B cell (primary cell): ENCODE results near the gene HTR3A. TPM values are rescaled to one million over a fixed set of nuclear protein-coding genes. Genes with fewer than 3 reads are reported as not detected.

Experiments
- ATAC-seq: fragments of 200-7000 bp; cut with Tn5 transposase; one replicate; pipeline ENCODE4 v1.10.0; 2021; ENCODE audit warnings: low read depth, mild to moderate bottlenecking, moderate number of reproducible peaks, moderate library complexity
- CTCF ChIA-PET: fragments of 350-600 bp; sonication (Branson Sonifier 250); formaldehyde crosslinking; loops from one replicate; lab custom pipeline; 2021; ENCODE audit warnings: antibody characterized with exemption, inconsistent platforms; lab: Charles Lee
- POLR2A ChIA-PET: fragments of 350-600 bp; sonication (Branson Sonifier 250); formaldehyde crosslinking; loops from one replicate; lab custom pipeline; 2021; ENCODE audit warnings: antibody characterized with exemption; lab: Charles Lee
- DNase-seq: peaks from one replicate; pipeline ENCODE4 v3.0.0; 2013
- H2AFZ ChIP-seq: 2 replicates; pipeline ENCODE4 v1.6.1; 2012; ENCODE audit warnings: mild to moderate bottlenecking, low read depth, low read length; ENCODE audit not compliant: insufficient read depth, poor library complexity, severe bottlenecking
- H3K27ac ChIP-seq, 2 donors: 1 replicate in 1 of 2; 2 replicates in 1 of 2; pipeline ENCODE4 v1.5.1; 2012 to 2013; ENCODE audit warnings: low read length in 2 of 2, mild to moderate bottlenecking in 2 of 2, moderate library complexity in 1 of 2
- H3K27me3 ChIP-seq, 4 experiments: fragments of 200-600 bp in 1 of 4; sonication (generic) in 1 of 4; replicated peaks in 1 of 4; 1 replicate in 2 of 4; 2 replicates in 2 of 4; pipeline versions ENCODE4 v1.6.1 to v1.7.0; 2013 to 2016; ENCODE audit warnings: low read length in 3 of 4, mild to moderate bottlenecking in 2 of 4, mixed read lengths in 1 of 4, moderate library complexity in 1 of 4; ENCODE audit not compliant: insufficient read depth in 4 of 4, control insufficient read depth in 3 of 4; ENCODE audit errors: control extremely low read depth in 1 of 4
- H3K36me3 ChIP-seq, 2 experiments: replicated peaks in 1 of 2; 1 replicate in 1 of 2; 2 replicates in 1 of 2; pipeline versions ENCODE4 v1.6.1 to v1.7.1; 2013; ENCODE audit warnings: low read length in 1 of 2; ENCODE audit not compliant: insufficient read depth in 2 of 2, control insufficient read depth in 1 of 2; ENCODE audit errors: control extremely low read depth in 1 of 2, extremely low read depth in 1 of 2
- H3K4me1 ChIP-seq, 2 donors: fragments of 200-600 bp in 1 of 2; sonication (generic) in 1 of 2; 1 replicate in 1 of 2; 2 replicates in 1 of 2; pipeline versions ENCODE4 v1.5.1 to v1.6.1; 2013 to 2017; ENCODE audit warnings: low read length in 2 of 2; ENCODE audit not compliant: control insufficient read depth in 2 of 2, insufficient read depth in 2 of 2
- H3K4me2 ChIP-seq: replicated peaks from 2 replicates; pipeline ENCODE3; 2012; ENCODE audit warnings: mild to moderate bottlenecking, low read depth, low read length; ENCODE audit not compliant: poor library complexity, severe bottlenecking
- H3K4me3 ChIP-seq, 5 experiments: fragments of 200-600 bp in 1 of 5; sonication (generic) in 1 of 5; 1 replicate in 3 of 5; 2 replicates in 2 of 5; pipeline versions ENCODE4 v1.5.1 to v1.7.0; 2011 to 2016; ENCODE audit warnings: low read length in 4 of 5, mild to moderate bottlenecking in 4 of 5, low read depth in 2 of 5, control low read depth in 1 of 5, moderate library complexity in 1 of 5; ENCODE audit not compliant: insufficient read depth in 1 of 5; ENCODE audit errors: control extremely low read depth in 1 of 5, extremely low read depth in 1 of 5
- H3K79me2 ChIP-seq: fragments of 200-600 bp; sonication (generic); one replicate; pipeline ENCODE4 v1.6.0; 2016; ENCODE audit warnings: low read length; ENCODE audit not compliant: control insufficient read depth, insufficient read depth
- H3K9ac ChIP-seq: fragments of 200-600 bp; sonication (generic); 2 replicates; pipeline ENCODE4 v1.6.1; 2017; ENCODE audit warnings: mild to moderate bottlenecking, low read length, moderate library complexity
- H3K9me3 ChIP-seq, 3 donors: one replicate each; pipeline versions ENCODE4 v1.6.1 to v1.7.1; 2013; ENCODE audit warnings: low read length in 2 of 3; ENCODE audit not compliant: control insufficient read depth in 2 of 3, insufficient read depth in 1 of 3; ENCODE audit errors: control extremely low read depth in 1 of 3
- H4K20me1 ChIP-seq: 2 replicates; pipeline ENCODE4 v1.6.0; 2012; ENCODE audit warnings: mild to moderate bottlenecking, low read length; ENCODE audit not compliant: insufficient read depth, control insufficient read depth, poor library complexity, severe bottlenecking
- H3K27ac Mint-ChIP-seq: one replicate; pipeline ENCODE4 v1.8.0; 2021; ENCODE audit warnings: mixed read lengths
- H3K27me3 Mint-ChIP-seq: one replicate; pipeline ENCODE4 v1.8.0; 2021; ENCODE audit warnings: mixed read lengths
- H3K4me1 Mint-ChIP-seq: one replicate; pipeline ENCODE4 v1.8.0; 2021; ENCODE audit warnings: mixed read lengths
- H3K4me3 Mint-ChIP-seq: one replicate; pipeline ENCODE4 v1.8.0; 2021; ENCODE audit warnings: mixed read lengths
- H3K9me3 Mint-ChIP-seq: one replicate; pipeline ENCODE4 v1.8.0; 2022; ENCODE audit warnings: mixed read lengths; ENCODE audit not compliant: insufficient read depth
- EZH2 ChIP-seq: IDR thresholded peaks from 2 replicates; pipeline ENCODE4 v1.6.1; 2012; ENCODE audit warnings: borderline replicate concordance, low read depth, mild to moderate bottlenecking, moderate library complexity, low read length; ENCODE audit not compliant: insufficient read depth, poor library complexity, severe bottlenecking
- WGBS: methylation state at CpG from one replicate; pipeline ENCODE4 v1.1.5; 2013; ENCODE audit warnings: missing lambda C conversion rate; ENCODE audit not compliant: insufficient coverage; 5-methylcytosine and 5-hydroxymethylcytosine counted together
- intact Hi-C: fragments of 100-400 bp; cut with micrococcal nuclease; formaldehyde crosslinking; loops from one replicate; pipeline ENCODE4 v1.10.0; 2022
- polyA plus RNA-seq: library from polyadenylated mRNA; depleted of rRNA; stranded (reverse); fragments of >200 nt; gene quantifications from 2 replicates; pipeline ENCODE4 v1.2.3, GENCODE V29; 2012
- total RNA-seq, 2 donors: library from RNA; stranded (reverse); fragments of 120-200 nt in 1 of 2; gene quantifications; 1 replicate in 1 of 2; 2 replicates in 1 of 2; pipeline versions ENCODE4 v1.2.3 to v1.2.4, GENCODE V29; 2013 to 2022
- TF ChIP-seq, protein P1 (sequence below): fragments of 200-600 bp; IDR thresholded peaks from one replicate; pipeline ENCODE4 v1.8.0; 2022; ENCODE audit warnings: antibody characterized with exemption, mild to moderate bottlenecking

HTR3A gene
- total and polyA plus RNA-seq, 2 donors (not counting 1 experiment from before 2014, with no cell fraction given) = 8.1 to 16.1 TPM

DNA sequence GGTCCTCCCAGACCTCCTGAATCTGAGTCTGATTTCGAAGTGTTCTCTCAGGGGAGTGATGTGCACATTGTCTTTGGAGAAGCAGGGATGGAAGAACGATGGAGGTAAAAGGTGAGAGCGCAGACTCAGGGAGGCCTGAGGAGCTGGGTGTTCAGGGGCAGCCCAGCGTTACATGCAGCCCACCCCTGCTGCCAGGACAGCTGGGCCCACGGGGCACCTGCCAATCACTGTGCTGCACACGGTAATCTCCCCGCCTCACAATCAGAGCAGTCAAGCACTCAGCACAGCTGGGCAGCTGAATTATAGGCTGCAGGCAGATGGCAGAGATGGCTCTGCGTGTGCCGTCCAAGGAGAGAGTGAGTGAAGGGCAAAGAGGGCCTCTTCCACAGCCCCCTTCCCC lies 17.9 kb upstream of the HTR3A start:
- Histone ChIP-seq H2AFZ (no peak overlapping the region), H3K4me1 (no peaks in the 10 kb centered on the region), H3K4me2 (no peak overlapping the region), H3K9ac (no peak overlapping the region), H4K20me1 (no peaks in the 10 kb centered on the region), H3K79me2 (no peaks in the 10 kb centered on the region), H3K27me3 (peaks cover 0 to 4% (median 0%) of the 10 kb centered on the region in 4 experiments), H3K4me3 (no peak overlapping the region), H3K36me3 (no peaks in the 10 kb centered on the region), H3K9me3 (no peaks in the 10 kb centered on the region), H3K27ac (no peak overlapping the region)
- DNase-seq = no peak
- POLR2A ChIA-PET = no interaction called here
- WGBS = 72% methylated on average over 9 of the region's 9 CpGs
- no peak overlapping the region for H3K27ac Mint-ChIP-seq
- intact Hi-C loops = no loop called here
- CTCF ChIA-PET = no interaction called here
- ATAC-seq = no peak
- H3K4me1 Mint-ChIP-seq = no peaks in the 10 kb centered on the region
- H3K9me3 Mint-ChIP-seq = no peaks in the 10 kb centered on the region
- peaks cover 8% of the 10 kb centered on the region for H3K27me3 Mint-ChIP-seq
- no peak overlapping the region for H3K4me3 Mint-ChIP-seq
- TF ChIP-seq, protein P1, sequence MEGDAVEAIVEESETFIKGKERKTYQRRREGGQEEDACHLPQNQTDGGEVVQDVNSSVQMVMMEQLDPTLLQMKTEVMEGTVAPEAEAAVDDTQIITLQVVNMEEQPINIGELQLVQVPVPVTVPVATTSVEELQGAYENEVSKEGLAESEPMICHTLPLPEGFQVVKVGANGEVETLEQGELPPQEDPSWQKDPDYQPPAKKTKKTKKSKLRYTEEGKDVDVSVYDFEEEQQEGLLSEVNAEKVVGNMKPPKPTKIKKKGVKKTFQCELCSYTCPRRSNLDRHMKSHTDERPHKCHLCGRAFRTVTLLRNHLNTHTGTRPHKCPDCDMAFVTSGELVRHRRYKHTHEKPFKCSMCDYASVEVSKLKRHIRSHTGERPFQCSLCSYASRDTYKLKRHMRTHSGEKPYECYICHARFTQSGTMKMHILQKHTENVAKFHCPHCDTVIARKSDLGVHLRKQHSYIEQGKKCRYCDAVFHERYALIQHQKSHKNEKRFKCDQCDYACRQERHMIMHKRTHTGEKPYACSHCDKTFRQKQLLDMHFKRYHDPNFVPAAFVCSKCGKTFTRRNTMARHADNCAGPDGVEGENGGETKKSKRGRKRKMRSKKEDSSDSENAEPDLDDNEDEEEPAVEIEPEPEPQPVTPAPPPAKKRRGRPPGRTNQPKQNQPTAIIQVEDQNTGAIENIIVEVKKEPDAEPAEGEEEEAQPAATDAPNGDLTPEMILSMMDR = no peak
- TF ChIP-seq EZH2 = no peak

DNA sequence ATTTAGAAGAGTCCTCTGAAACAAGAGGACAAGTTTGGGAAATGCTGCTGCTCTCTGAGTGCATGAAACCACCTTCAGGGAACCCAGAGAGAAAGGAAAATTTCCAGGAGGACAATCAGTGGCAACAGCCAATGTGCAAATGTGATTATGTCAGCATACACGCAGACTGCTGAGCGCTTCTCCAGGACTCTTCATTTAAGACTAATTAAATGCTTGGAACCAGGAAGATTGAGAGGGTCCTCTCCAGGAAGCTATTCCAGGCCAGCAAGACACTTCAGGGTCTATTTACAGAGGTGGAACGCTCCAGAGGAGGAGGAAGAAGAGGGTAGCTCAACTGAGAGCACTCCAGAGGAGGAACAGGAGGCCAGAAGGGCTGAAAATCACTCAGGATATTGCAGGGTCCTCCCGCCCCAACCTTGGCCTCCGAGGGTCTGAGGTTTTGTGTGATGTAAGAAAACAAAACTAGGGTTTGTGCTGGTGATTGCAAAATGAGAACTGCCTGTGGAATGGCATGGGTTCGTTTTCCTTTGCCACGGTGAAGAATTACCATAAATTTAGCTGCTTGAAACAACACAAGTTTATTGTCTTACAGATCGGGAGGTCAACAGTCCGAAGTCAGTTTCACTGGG lies 14.1 kb upstream of the HTR3A start:
- Histone ChIP-seq H3K27me3 (no peaks in the 10 kb centered on the region), H3K27ac (no peak overlapping the region), H3K79me2 (no peaks in the 10 kb centered on the region), H2AFZ (no peak overlapping the region), H3K4me3 (no peak overlapping the region), H3K4me2 (no peak overlapping the region), H3K9me3 (no peaks in the 10 kb centered on the region), H3K4me1 (no peaks in the 10 kb centered on the region), H4K20me1 (no peaks in the 10 kb centered on the region), H3K9ac (no peak overlapping the region), H3K36me3 (no peaks in the 10 kb centered on the region)
- Mint-ChIP-seq H3K9me3 (no peaks in the 10 kb centered on the region), H3K4me1 (no peaks in the 10 kb centered on the region), H3K27ac (no peak overlapping the region), H3K4me3 (no peak overlapping the region), H3K27me3 (no peaks in the 10 kb centered on the region)
- ATAC-seq (no peak), DNase-seq (no peak)
- ChIA-PET POLR2A (no interaction called here), CTCF (interaction anchor here (1.6 kb wide), 1 partner anchor 15 kb away, joined by 4 read pairs; no protein-coding TSS in a partner anchor)
- intact Hi-C loops = no loop called here
- WGBS = 66% methylated on average over 9 of the region's 9 CpGs
- TF ChIP-seq, protein P1 = no peak
- no peak for TF ChIP-seq EZH2
